Astrocyte (in vitro differentiated cells and primary cell): ENCODE results near the gene C12orf56. TPM values are rescaled to one million over a fixed set of nuclear protein-coding genes. Genes with fewer than 3 reads are reported as not detected.

ENCODE experiments used
- DNase-seq: peaks from one replicate; pipeline ENCODE4 v3.0.0-alpha.2; 2010; ENCODE audit warnings: low read depth
- FAIRE-seq: peaks from 2 replicates; lab custom pipeline; 2011; peaks lifted over from hg19 to GRCh38; lab: Jason Lieb, UNC
- H2AFZ ChIP-seq: 2 replicates; pipeline ENCODE4 v1.6.0; 2012; ENCODE audit warnings: low read depth, low read length, inconsistent platforms
- H3K27ac ChIP-seq: 2 replicates; pipeline ENCODE4 v1.5.1; 2011; ENCODE audit warnings: low read depth, low read length, inconsistent platforms
- H3K27me3 ChIP-seq: 2 replicates; pipeline ENCODE4 v1.6.0; 2011; ENCODE audit warnings: low read length, inconsistent platforms; ENCODE audit not compliant: insufficient read depth
- H3K36me3 ChIP-seq: 2 replicates; pipeline ENCODE4 v1.5.1; 2011; ENCODE audit warnings: low read length, inconsistent platforms; ENCODE audit not compliant: insufficient read depth
- H3K4me1 ChIP-seq: 2 replicates; pipeline ENCODE4 v1.5.1; 2011; ENCODE audit warnings: low read length, inconsistent platforms; ENCODE audit not compliant: insufficient read depth
- H3K4me2 ChIP-seq: 2 replicates; pipeline ENCODE4 v1.6.0; 2012; ENCODE audit warnings: low read length, inconsistent platforms
- H3K4me3 ChIP-seq: 2 replicates; pipeline ENCODE4 v1.5.1; 2011; ENCODE audit warnings: low read depth, mild to moderate bottlenecking, low read length, inconsistent platforms; ENCODE audit not compliant: insufficient read depth
- H3K79me2 ChIP-seq: 2 replicates; pipeline ENCODE4 v1.6.0; 2012; ENCODE audit warnings: mild to moderate bottlenecking, low read length, inconsistent platforms; ENCODE audit not compliant: insufficient read depth
- H3K9ac ChIP-seq: 2 replicates; pipeline ENCODE4 v1.6.0; 2012; ENCODE audit warnings: mild to moderate bottlenecking, low read length, inconsistent platforms
- H3K9me3 ChIP-seq: 2 replicates; pipeline ENCODE4 v1.5.1; 2012; ENCODE audit warnings: low read depth, mild to moderate bottlenecking, low read length, inconsistent platforms; ENCODE audit not compliant: insufficient read depth
- H4K20me1 ChIP-seq: 2 replicates; pipeline ENCODE4 v1.6.0; 2012; ENCODE audit warnings: low read length, inconsistent platforms; ENCODE audit not compliant: insufficient read depth
- H3K27ac Mint-ChIP-seq: one replicate; pipeline ENCODE4 v1.8.0; 2021; ENCODE audit warnings: mild to moderate bottlenecking, mixed read lengths; ENCODE audit not compliant: unreplicated experiment
- H3K27me3 Mint-ChIP-seq: one replicate; pipeline ENCODE4 v1.8.0; 2021; ENCODE audit warnings: low read depth, mixed read lengths; ENCODE audit not compliant: unreplicated experiment
- H3K36me3 Mint-ChIP-seq: one replicate; pipeline ENCODE4 v1.8.0; 2021; ENCODE audit warnings: low read depth, mixed read lengths; ENCODE audit not compliant: unreplicated experiment
- H3K4me1 Mint-ChIP-seq: one replicate; pipeline ENCODE4 v1.8.0; 2021; ENCODE audit warnings: low read depth, mixed read lengths; ENCODE audit not compliant: unreplicated experiment
- H3K4me3 Mint-ChIP-seq: one replicate; pipeline ENCODE4 v1.8.0; 2021; ENCODE audit warnings: mild to moderate bottlenecking, moderate library complexity, mixed read lengths; ENCODE audit not compliant: unreplicated experiment
- H3K9me3 Mint-ChIP-seq: one replicate; pipeline ENCODE4 v1.8.0; 2021; ENCODE audit warnings: mild to moderate bottlenecking, mixed read lengths; ENCODE audit not compliant: unreplicated experiment
- EZH2 ChIP-seq: IDR thresholded peaks from 2 replicates; pipeline ENCODE4 v1.6.1; 2012; ENCODE audit warnings: mild to moderate bottlenecking, low read length, inconsistent platforms; ENCODE audit not compliant: insufficient read depth
- total RNA-seq: library from RNA; stranded (reverse); gene quantifications from 2 replicates; pipeline ENCODE4 v1.2.1, GENCODE V29; 2021
- TF ChIP-seq, protein P1 (sequence below): IDR thresholded peaks from 2 replicates; pipeline ENCODE4 v1.5.1; 2011; ENCODE audit warnings: low read depth, mild to moderate bottlenecking, inconsistent platforms, low read length, moderate library complexity; ENCODE audit not compliant: insufficient read depth

C12orf56 gene
- total RNA-seq, 1 donor from 2014 or later = not detected

DNA sequence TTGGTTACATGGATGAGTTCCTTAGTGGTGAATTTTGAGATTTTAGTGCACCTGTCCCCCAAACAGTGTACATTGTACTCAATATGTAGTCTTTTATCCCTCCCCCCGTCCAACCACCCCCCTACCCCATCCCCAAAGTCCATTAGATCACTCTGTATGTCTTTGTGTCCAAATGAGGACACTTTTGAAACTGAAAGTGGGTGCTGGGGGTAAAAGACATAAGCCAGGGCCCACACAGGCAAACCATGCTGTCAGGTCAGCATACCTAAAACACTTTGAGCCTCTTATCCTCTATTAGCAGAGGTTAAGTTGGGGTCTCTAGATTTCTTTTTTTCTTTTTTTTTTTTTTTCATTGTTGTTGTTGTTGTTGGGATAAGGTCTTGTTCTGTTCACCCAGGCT lies 137.2 kb downstream of the C12orf56 start:
- Histone ChIP-seq H2AFZ (no peak overlapping the region), H3K4me1 (no peaks in the 10 kb centered on the region), H3K36me3 (no peaks in the 10 kb centered on the region), H3K9me3 (no peaks in the 10 kb centered on the region), H3K27me3 (no peaks in the 10 kb centered on the region), H3K9ac (no peak overlapping the region), H3K79me2 (no peaks in the 10 kb centered on the region), H3K27ac (no peak overlapping the region), H3K4me2 (no peak overlapping the region), H4K20me1 (no peaks in the 10 kb centered on the region), H3K4me3 (no peak overlapping the region)
- no peak for DNase-seq
- no peaks in the 10 kb centered on the region for H3K36me3 Mint-ChIP-seq
- no peak overlapping the region for H3K4me3 Mint-ChIP-seq
- TF ChIP-seq, protein P1, sequence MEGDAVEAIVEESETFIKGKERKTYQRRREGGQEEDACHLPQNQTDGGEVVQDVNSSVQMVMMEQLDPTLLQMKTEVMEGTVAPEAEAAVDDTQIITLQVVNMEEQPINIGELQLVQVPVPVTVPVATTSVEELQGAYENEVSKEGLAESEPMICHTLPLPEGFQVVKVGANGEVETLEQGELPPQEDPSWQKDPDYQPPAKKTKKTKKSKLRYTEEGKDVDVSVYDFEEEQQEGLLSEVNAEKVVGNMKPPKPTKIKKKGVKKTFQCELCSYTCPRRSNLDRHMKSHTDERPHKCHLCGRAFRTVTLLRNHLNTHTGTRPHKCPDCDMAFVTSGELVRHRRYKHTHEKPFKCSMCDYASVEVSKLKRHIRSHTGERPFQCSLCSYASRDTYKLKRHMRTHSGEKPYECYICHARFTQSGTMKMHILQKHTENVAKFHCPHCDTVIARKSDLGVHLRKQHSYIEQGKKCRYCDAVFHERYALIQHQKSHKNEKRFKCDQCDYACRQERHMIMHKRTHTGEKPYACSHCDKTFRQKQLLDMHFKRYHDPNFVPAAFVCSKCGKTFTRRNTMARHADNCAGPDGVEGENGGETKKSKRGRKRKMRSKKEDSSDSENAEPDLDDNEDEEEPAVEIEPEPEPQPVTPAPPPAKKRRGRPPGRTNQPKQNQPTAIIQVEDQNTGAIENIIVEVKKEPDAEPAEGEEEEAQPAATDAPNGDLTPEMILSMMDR = no peak
- TF ChIP-seq EZH2 = no peak
- H3K9me3 Mint-ChIP-seq = no peaks in the 10 kb centered on the region
- H3K4me1 Mint-ChIP-seq = no peaks in the 10 kb centered on the region
- no peaks in the 10 kb centered on the region for H3K27me3 Mint-ChIP-seq
- FAIRE-seq = no peak
- H3K27ac Mint-ChIP-seq = no peak overlapping the region

DNA sequence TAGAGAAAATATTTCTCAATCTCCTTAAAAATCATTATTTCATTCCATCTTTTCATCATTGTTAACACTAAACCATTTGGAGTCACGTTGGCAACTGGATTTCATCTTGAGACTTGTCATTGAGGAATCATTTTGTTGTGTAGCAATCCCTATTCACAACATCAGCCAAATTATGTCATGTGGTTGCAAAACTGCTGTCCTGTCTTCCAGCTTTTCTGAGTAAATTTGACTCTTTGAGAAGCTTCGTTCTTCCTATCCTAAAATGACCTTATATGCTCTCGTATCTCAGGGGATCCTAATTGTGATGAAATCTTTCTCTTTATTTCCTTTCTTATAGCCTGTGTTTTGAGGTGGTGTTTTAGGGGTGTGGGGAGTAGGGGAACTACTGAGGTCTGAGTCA lies 137.9 kb downstream of the C12orf56 start:
- TF ChIP-seq, protein P1 = no peak
- no peak for TF ChIP-seq EZH2
- no peaks in the 10 kb centered on the region for H3K36me3 ChIP-seq
- Mint-ChIP-seq H3K4me3 (no peak overlapping the region), H3K9me3 (no peaks in the 10 kb centered on the region), H3K27me3 (no peaks in the 10 kb centered on the region), H3K27ac (no peak overlapping the region), H3K4me1 (no peaks in the 10 kb centered on the region), H3K36me3 (no peaks in the 10 kb centered on the region)
- H3K4me3 ChIP-seq = no peak overlapping the region
- H3K79me2 ChIP-seq = no peaks in the 10 kb centered on the region
- H3K9ac ChIP-seq = no peak overlapping the region
- H3K27ac ChIP-seq = no peak overlapping the region
- H4K20me1 ChIP-seq = no peaks in the 10 kb centered on the region
- FAIRE-seq (peak; percentile 58), DNase-seq (no peak)
- H3K4me1 ChIP-seq = no peaks in the 10 kb centered on the region
- no peaks in the 10 kb centered on the region for H3K9me3 ChIP-seq
- H2AFZ ChIP-seq = no peak overlapping the region
- no peaks in the 10 kb centered on the region for H3K27me3 ChIP-seq
- no peak overlapping the region for H3K4me2 ChIP-seq

DNA sequence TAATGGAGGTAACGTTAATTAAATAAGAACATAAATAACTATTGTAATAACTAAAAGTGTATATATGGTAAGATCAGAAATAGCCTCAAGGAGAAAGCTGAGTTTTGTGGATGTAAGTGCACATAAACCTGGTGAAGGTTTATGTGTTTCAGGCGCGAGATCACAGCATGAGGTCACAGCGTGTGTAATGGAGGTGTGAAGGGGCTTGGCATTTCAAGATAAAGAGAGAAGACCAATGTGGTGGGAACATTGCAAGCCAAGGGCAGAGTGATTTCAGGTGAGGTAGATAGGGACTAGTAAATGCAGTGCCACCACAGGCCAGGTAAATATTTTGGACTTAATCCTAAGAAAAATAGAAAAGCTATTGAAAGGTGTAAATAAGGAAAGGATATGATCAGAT lies 146.7 kb downstream of the C12orf56 start:
- Histone ChIP-seq H3K36me3 (no peaks in the 10 kb centered on the region), H3K4me3 (no peak overlapping the region), H3K4me2 (no peak overlapping the region), H3K27me3 (no peaks in the 10 kb centered on the region), H4K20me1 (no peaks in the 10 kb centered on the region), H3K4me1 (no peaks in the 10 kb centered on the region), H2AFZ (no peak overlapping the region), H3K27ac (no peak overlapping the region), H3K9me3 (no peaks in the 10 kb centered on the region), H3K9ac (no peak overlapping the region), H3K79me2 (no peaks in the 10 kb centered on the region)
- FAIRE-seq (no peak), DNase-seq (no peak)
- no peaks in the 10 kb centered on the region for H3K27me3 Mint-ChIP-seq
- H3K36me3 Mint-ChIP-seq = no peaks in the 10 kb centered on the region
- no peak overlapping the region for H3K27ac Mint-ChIP-seq
- H3K4me1 Mint-ChIP-seq = peaks cover 5% of the 10 kb centered on the region
- TF ChIP-seq, protein P1 = no peak
- no peak for TF ChIP-seq EZH2
- H3K9me3 Mint-ChIP-seq = no peaks in the 10 kb centered on the region
- no peak overlapping the region for H3K4me3 Mint-ChIP-seq
